Large intestine (tissue), 3 donors: ENCODE results near the gene SLC6A6. TPM values are rescaled to one million over a fixed set of nuclear protein-coding genes. Genes with fewer than 3 reads are reported as not detected.

Experiments used
- DNase-seq, 2 donors: peaks; one replicate each; pipeline versions ENCODE4 v3.0.0 to v3.0.0-alpha.2; 2013
- H3K27ac ChIP-seq: one replicate; pipeline ENCODE4 v1.5.1; 2013; ENCODE audit warnings: low read length
- H3K27me3 ChIP-seq: 2 replicates; pipeline ENCODE4 v1.6.1; 2013; ENCODE audit warnings: low read length; ENCODE audit not compliant: control insufficient read depth, insufficient read depth
- H3K36me3 ChIP-seq: 2 replicates; pipeline ENCODE4 v1.6.1; 2013; ENCODE audit warnings: low read length; ENCODE audit not compliant: control insufficient read depth, insufficient read depth
- H3K4me1 ChIP-seq: one replicate; pipeline ENCODE4 v1.6.1; 2013; ENCODE audit warnings: low read length; ENCODE audit not compliant: control insufficient read depth, insufficient read depth
- H3K4me3 ChIP-seq: one replicate; pipeline ENCODE4 v1.5.1; 2013; ENCODE audit warnings: low read length
- H3K9me3 ChIP-seq: one replicate; pipeline ENCODE4 v1.6.1; 2013; ENCODE audit warnings: mild to moderate bottlenecking, low read depth, low read length, moderate library complexity; ENCODE audit not compliant: control insufficient read depth
- WGBS: methylation state at CpG from one replicate; pipeline ENCODE4 v1.1.5; 2013; ENCODE audit warnings: low lambda C conversion rate; ENCODE audit not compliant: insufficient coverage; 5-methylcytosine and 5-hydroxymethylcytosine counted together
- polyA plus RNA-seq: library from polyadenylated mRNA; unstranded; fragments of 120-200 nt; gene quantifications from one replicate; pipeline ENCODE4 v1.2.1, GENCODE V29; 2013

SLC6A6 gene
- polyA plus RNA-seq, 1 donor, result 16.4 TPM

- no CpG with 5 or more reads among the region's 9 CpGs for WGBS
Measured at GRCh38 chr3:14386254-14386653, 16.2 kb upstream of the SLC6A6 start.

DNA sequence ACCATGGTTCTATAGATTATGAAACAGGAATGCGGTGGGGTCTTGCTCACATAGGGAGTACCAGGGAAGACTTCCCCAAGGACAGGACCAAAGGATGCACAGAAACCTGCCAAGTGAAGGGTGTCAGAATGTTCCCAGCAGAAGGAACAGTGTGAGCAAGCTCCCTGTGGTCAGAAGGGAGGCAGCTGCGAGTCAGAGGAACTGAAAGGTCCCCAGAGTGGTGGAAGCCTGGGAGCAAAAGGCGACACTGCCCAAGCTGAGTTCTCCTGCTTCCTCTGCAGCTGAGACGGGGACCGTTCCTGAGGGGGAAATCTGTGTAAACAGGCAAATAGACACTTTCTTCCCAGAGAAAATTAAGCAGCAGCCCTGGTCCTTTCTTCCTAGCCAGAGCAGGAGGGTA, 14.2 kb upstream of the SLC6A6 start:
- Histone ChIP-seq H3K9me3 (no peaks in the 10 kb centered on the region), H3K36me3 (no peaks in the 10 kb centered on the region), H3K4me3 (no peak overlapping the region), H3K27me3 (no peaks in the 10 kb centered on the region), H3K4me1 (no peaks in the 10 kb centered on the region), H3K27ac (no peak overlapping the region)
- 100% methylated on average over 1 of the region's 5 CpGs for WGBS
- DNase-seq, result no peak

More at GRCh38 chr3:14386254-14386653, 16.2 kb upstream of the SLC6A6 start:
- Histone ChIP-seq H3K4me1 (peaks cover 4% of the 10 kb centered on the region), H3K4me3 (no peak overlapping the region), H3K27ac (no peak overlapping the region), H3K36me3 (no peaks in the 10 kb centered on the region), H3K27me3 (no peaks in the 10 kb centered on the region), H3K9me3 (no peaks in the 10 kb centered on the region)
- no peak for DNase-seq

DNA sequence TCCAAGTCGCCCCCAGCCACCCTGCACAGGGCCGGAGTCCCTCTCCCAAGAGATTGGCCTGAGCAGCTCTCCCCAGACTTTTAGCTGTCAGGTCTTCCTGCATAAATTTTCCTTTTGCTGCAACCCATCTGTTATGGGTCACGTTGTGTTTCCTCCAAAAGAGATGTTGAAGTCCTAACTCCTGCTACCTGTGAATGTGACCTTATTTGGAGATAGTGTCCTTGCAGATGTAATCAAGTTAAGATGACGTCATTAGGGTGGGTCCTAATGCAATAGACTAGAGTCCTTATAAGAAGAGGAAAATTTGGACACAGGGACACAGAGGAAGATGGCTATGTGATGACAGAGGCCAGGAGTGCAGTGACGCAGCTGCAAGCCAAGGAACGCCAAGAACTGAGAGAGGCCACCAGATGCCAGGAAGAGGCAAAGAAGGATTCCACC, 13.2 kb upstream of the SLC6A6 start:
- Histone ChIP-seq H3K27me3 (no peaks in the 10 kb centered on the region), H3K4me3 (no peak overlapping the region), H3K4me1 (no peaks in the 10 kb centered on the region), H3K36me3 (no peaks in the 10 kb centered on the region), H3K9me3 (no peaks in the 10 kb centered on the region), H3K27ac (no peak overlapping the region)
- WGBS, result 40% methylated on average over 1 of the region's 6 CpGs
- DNase-seq, result no peak

GRCh38 chr3:14389716-14390115, 12.7 kb upstream of the SLC6A6 start:
- H3K27ac ChIP-seq, result no peak overlapping the region

DNA sequence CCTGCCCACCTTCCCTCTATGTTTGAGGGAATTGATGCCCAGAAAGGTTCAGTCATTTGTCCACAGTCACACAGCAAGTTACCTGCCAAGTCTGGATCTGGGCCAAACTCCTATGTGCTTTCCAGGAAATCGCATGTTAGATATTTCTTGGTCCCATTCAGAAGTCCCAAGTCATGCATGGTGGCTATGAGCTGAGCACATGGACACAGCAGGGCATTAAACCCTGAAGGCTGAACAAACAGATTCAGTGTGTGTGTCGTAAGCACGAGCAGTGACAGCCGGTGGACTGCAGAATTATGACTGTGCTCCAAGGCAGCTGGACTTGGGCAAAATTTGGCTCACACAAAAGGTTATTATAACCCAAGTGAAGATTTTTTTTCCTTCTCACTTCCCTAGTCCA, 11.4 kb upstream of the SLC6A6 start:
- DNase-seq, result no peak
- H3K9me3 ChIP-seq, result no peaks in the 10 kb centered on the region
- no peaks in the 10 kb centered on the region for H3K27me3 ChIP-seq
- no CpG with 5 or more reads among the region's 4 CpGs for whole genome bisulfite sequencing
- H3K4me3 ChIP-seq, result no peak overlapping the region
- H3K36me3 ChIP-seq, result no peaks in the 10 kb centered on the region
- H3K27ac ChIP-seq, result no peak overlapping the region
- H3K4me1 ChIP-seq, result no peaks in the 10 kb centered on the region

More at GRCh38 chr3:14389716-14390115, 12.7 kb upstream of the SLC6A6 start:
- no peaks in the 10 kb centered on the region for H3K9me3 ChIP-seq
- H3K4me1 ChIP-seq, result no peaks in the 10 kb centered on the region
- H3K36me3 ChIP-seq, result no peaks in the 10 kb centered on the region
- no peaks in the 10 kb centered on the region for H3K27me3 ChIP-seq
- DNase-seq, result no peak
- H3K4me3 ChIP-seq, result no peak overlapping the region
- WGBS, result 59% methylated on average over 3 of the region's 5 CpGs

DNA sequence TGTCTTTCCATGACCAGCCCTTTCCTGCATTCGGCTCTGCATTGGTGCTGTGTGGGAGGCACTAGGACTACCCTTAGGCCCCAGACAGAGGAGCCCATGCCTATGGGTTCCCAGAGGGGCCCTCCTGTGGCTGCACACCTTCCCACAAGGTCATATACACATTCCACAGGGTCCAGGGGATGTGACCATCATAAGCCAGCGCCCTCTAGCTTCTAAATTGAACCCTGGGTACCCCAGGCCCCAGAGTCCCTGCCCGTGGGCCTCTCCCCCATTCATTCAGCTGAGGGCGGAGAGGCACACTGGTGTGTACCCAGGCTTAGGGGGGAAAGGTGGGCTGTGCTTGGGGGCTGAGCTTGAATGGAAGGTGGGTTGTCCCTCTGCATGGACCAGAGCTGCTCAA, 10.2 kb upstream of the SLC6A6 start:
- H3K4me3 ChIP-seq, result no peak overlapping the region
- no peak for DNase-seq
- H3K4me1 ChIP-seq, result no peaks in the 10 kb centered on the region
- H3K9me3 ChIP-seq, result no peaks in the 10 kb centered on the region
- WGBS, result no CpG with 5 or more reads among the region's 4 CpGs
- H3K36me3 ChIP-seq, result no peaks in the 10 kb centered on the region
- H3K27ac ChIP-seq, result no peak overlapping the region
- H3K27me3 ChIP-seq, result no peaks in the 10 kb centered on the region

GRCh38 chr3:14392803-14393319, 9.5 kb upstream of the SLC6A6 start:
- 73% methylated on average over 2 of the region's 7 CpGs for WGBS
- Histone ChIP-seq H3K4me1 (no peaks in the 10 kb centered on the region), H3K27ac (no peak overlapping the region), H3K36me3 (no peaks in the 10 kb centered on the region), H3K27me3 (no peaks in the 10 kb centered on the region), H3K9me3 (no peaks in the 10 kb centered on the region), H3K4me3 (no peak overlapping the region)
- no peak for DNase-seq

GRCh38 chr3:14393440-14394106, 8.8 kb upstream of the SLC6A6 start:
- Histone ChIP-seq H3K4me3 (no peak overlapping the region), H3K27me3 (no peaks in the 10 kb centered on the region), H3K4me1 (no peaks in the 10 kb centered on the region), H3K9me3 (no peaks in the 10 kb centered on the region), H3K36me3 (no peaks in the 10 kb centered on the region), H3K27ac (no peak overlapping the region)
- 67% methylated on average over 3 of the region's 9 CpGs for WGBS
- no peak for DNase-seq

- no peaks in the 10 kb centered on the region for H3K27me3 ChIP-seq
- H3K9me3 ChIP-seq, result no peaks in the 10 kb centered on the region
- no peak overlapping the region for H3K27ac ChIP-seq
- no peak for DNase-seq
- no peaks in the 10 kb centered on the region for H3K36me3 ChIP-seq
- no peaks in the 10 kb centered on the region for H3K4me1 ChIP-seq
- no CpG with 5 or more reads among the region's 5 CpGs for WGBS
- H3K4me3 ChIP-seq, result no peak overlapping the region
Measured at GRCh38 chr3:14396031-14396692, 6.2 kb upstream of the SLC6A6 start.

DNA sequence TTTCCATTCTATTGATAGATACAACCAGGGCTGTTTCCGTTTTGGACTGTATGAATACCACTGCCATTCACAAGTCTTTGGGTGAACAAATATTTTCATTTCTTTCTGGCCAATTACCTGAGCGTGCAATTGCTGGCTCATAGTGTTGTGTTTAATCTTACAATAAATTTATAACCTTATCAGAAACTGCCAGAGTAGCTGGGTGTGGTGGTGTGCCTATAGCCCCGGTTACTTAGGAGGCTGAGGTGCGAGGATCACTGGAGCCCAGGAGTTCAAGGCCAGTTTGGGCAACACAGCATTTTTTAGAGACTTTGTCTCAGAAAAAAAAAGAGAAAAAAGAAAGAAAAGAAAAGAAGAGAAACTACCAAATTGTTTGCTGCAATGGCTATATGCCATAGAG, 5.4 kb upstream of the SLC6A6 start:
- Histone ChIP-seq H3K9me3 (no peaks in the 10 kb centered on the region), H3K27ac (no peak overlapping the region), H3K4me3 (no peak overlapping the region), H3K36me3 (no peaks in the 10 kb centered on the region), H3K4me1 (peaks cover 6% of the 10 kb centered on the region), H3K27me3 (no peaks in the 10 kb centered on the region)
- no peak for DNase-seq
- 80% methylated on average over 2 of the region's 4 CpGs for WGBS
